B cell (primary cell): Measurements from ENCODE around the gene FILIP1. TPM values are rescaled to one million over a fixed set of nuclear protein-coding genes. Genes with fewer than 3 reads are reported as not detected.

Experiments used
- ATAC-seq: fragments of 200-7000 bp; cut with Tn5 transposase; one replicate; pipeline ENCODE4 v1.10.0; 2021; ENCODE audit warnings: low read depth, mild to moderate bottlenecking, moderate number of reproducible peaks, moderate library complexity
- CTCF ChIA-PET: fragments of 350-600 bp; sonication (Branson Sonifier 250); formaldehyde crosslinking; loops from one replicate; lab custom pipeline; 2021; ENCODE audit warnings: antibody characterized with exemption, inconsistent platforms; lab: Charles Lee
- POLR2A ChIA-PET: fragments of 350-600 bp; sonication (Branson Sonifier 250); formaldehyde crosslinking; loops from one replicate; lab custom pipeline; 2021; ENCODE audit warnings: antibody characterized with exemption; lab: Charles Lee
- DNase-seq: peaks from one replicate; pipeline ENCODE4 v3.0.0; 2013
- H2AFZ ChIP-seq: 2 replicates; pipeline ENCODE4 v1.6.1; 2012; ENCODE audit warnings: mild to moderate bottlenecking, low read depth, low read length; ENCODE audit not compliant: insufficient read depth, poor library complexity, severe bottlenecking
- H3K27ac ChIP-seq, 2 donors: 1 replicate in 1 of 2; 2 replicates in 1 of 2; pipeline ENCODE4 v1.5.1; 2012 to 2013; ENCODE audit warnings: low read length in 2 of 2, mild to moderate bottlenecking in 2 of 2, moderate library complexity in 1 of 2
- H3K27me3 ChIP-seq, 4 experiments: fragments of 200-600 bp in 1 of 4; sonication (generic) in 1 of 4; replicated peaks in 1 of 4; 1 replicate in 2 of 4; 2 replicates in 2 of 4; pipeline versions ENCODE4 v1.6.1 to v1.7.0; 2013 to 2016; ENCODE audit warnings: low read length in 3 of 4, mild to moderate bottlenecking in 2 of 4, mixed read lengths in 1 of 4, moderate library complexity in 1 of 4; ENCODE audit not compliant: insufficient read depth in 4 of 4, control insufficient read depth in 3 of 4; ENCODE audit errors: control extremely low read depth in 1 of 4
- H3K36me3 ChIP-seq, 2 experiments: replicated peaks in 1 of 2; 1 replicate in 1 of 2; 2 replicates in 1 of 2; pipeline versions ENCODE4 v1.6.1 to v1.7.1; 2013; ENCODE audit warnings: low read length in 1 of 2; ENCODE audit not compliant: insufficient read depth in 2 of 2, control insufficient read depth in 1 of 2; ENCODE audit errors: control extremely low read depth in 1 of 2, extremely low read depth in 1 of 2
- H3K4me1 ChIP-seq, 2 donors: fragments of 200-600 bp in 1 of 2; sonication (generic) in 1 of 2; 1 replicate in 1 of 2; 2 replicates in 1 of 2; pipeline versions ENCODE4 v1.5.1 to v1.6.1; 2013 to 2017; ENCODE audit warnings: low read length in 2 of 2; ENCODE audit not compliant: control insufficient read depth in 2 of 2, insufficient read depth in 2 of 2
- H3K4me2 ChIP-seq: replicated peaks from 2 replicates; pipeline ENCODE3; 2012; ENCODE audit warnings: mild to moderate bottlenecking, low read depth, low read length; ENCODE audit not compliant: poor library complexity, severe bottlenecking
- H3K4me3 ChIP-seq, 5 experiments: fragments of 200-600 bp in 1 of 5; sonication (generic) in 1 of 5; 1 replicate in 3 of 5; 2 replicates in 2 of 5; pipeline versions ENCODE4 v1.5.1 to v1.7.0; 2011 to 2016; ENCODE audit warnings: low read length in 4 of 5, mild to moderate bottlenecking in 4 of 5, low read depth in 2 of 5, control low read depth in 1 of 5, moderate library complexity in 1 of 5; ENCODE audit not compliant: insufficient read depth in 1 of 5; ENCODE audit errors: control extremely low read depth in 1 of 5, extremely low read depth in 1 of 5
- H3K79me2 ChIP-seq: fragments of 200-600 bp; sonication (generic); one replicate; pipeline ENCODE4 v1.6.0; 2016; ENCODE audit warnings: low read length; ENCODE audit not compliant: control insufficient read depth, insufficient read depth
- H3K9ac ChIP-seq: fragments of 200-600 bp; sonication (generic); 2 replicates; pipeline ENCODE4 v1.6.1; 2017; ENCODE audit warnings: mild to moderate bottlenecking, low read length, moderate library complexity
- H3K9me3 ChIP-seq, 3 donors: one replicate each; pipeline versions ENCODE4 v1.6.1 to v1.7.1; 2013; ENCODE audit warnings: low read length in 2 of 3; ENCODE audit not compliant: control insufficient read depth in 2 of 3, insufficient read depth in 1 of 3; ENCODE audit errors: control extremely low read depth in 1 of 3
- H4K20me1 ChIP-seq: 2 replicates; pipeline ENCODE4 v1.6.0; 2012; ENCODE audit warnings: mild to moderate bottlenecking, low read length; ENCODE audit not compliant: insufficient read depth, control insufficient read depth, poor library complexity, severe bottlenecking
- H3K27ac Mint-ChIP-seq: one replicate; pipeline ENCODE4 v1.8.0; 2021; ENCODE audit warnings: mixed read lengths
- H3K27me3 Mint-ChIP-seq: one replicate; pipeline ENCODE4 v1.8.0; 2021; ENCODE audit warnings: mixed read lengths
- H3K4me1 Mint-ChIP-seq: one replicate; pipeline ENCODE4 v1.8.0; 2021; ENCODE audit warnings: mixed read lengths
- H3K4me3 Mint-ChIP-seq: one replicate; pipeline ENCODE4 v1.8.0; 2021; ENCODE audit warnings: mixed read lengths
- H3K9me3 Mint-ChIP-seq: one replicate; pipeline ENCODE4 v1.8.0; 2022; ENCODE audit warnings: mixed read lengths; ENCODE audit not compliant: insufficient read depth
- EZH2 ChIP-seq: IDR thresholded peaks from 2 replicates; pipeline ENCODE4 v1.6.1; 2012; ENCODE audit warnings: borderline replicate concordance, low read depth, mild to moderate bottlenecking, moderate library complexity, low read length; ENCODE audit not compliant: insufficient read depth, poor library complexity, severe bottlenecking
- WGBS: methylation state at CpG from one replicate; pipeline ENCODE4 v1.1.5; 2013; ENCODE audit warnings: missing lambda C conversion rate; ENCODE audit not compliant: insufficient coverage; 5-methylcytosine and 5-hydroxymethylcytosine counted together
- intact Hi-C: fragments of 100-400 bp; cut with micrococcal nuclease; formaldehyde crosslinking; loops from one replicate; pipeline ENCODE4 v1.10.0; 2022
- polyA plus RNA-seq: library from polyadenylated mRNA; depleted of rRNA; stranded (reverse); fragments of >200 nt; gene quantifications from 2 replicates; pipeline ENCODE4 v1.2.3, GENCODE V29; 2012
- total RNA-seq, 2 donors: library from RNA; stranded (reverse); fragments of 120-200 nt in 1 of 2; gene quantifications; 1 replicate in 1 of 2; 2 replicates in 1 of 2; pipeline versions ENCODE4 v1.2.3 to v1.2.4, GENCODE V29; 2013 to 2022
- TF ChIP-seq, protein P1 (sequence below): fragments of 200-600 bp; IDR thresholded peaks from one replicate; pipeline ENCODE4 v1.8.0; 2022; ENCODE audit warnings: antibody characterized with exemption, mild to moderate bottlenecking

The FILIP1 gene
- total and polyA plus RNA-seq, 2 donors (not counting 1 experiment from before 2014, with no cell fraction given), result not detected

DNA sequence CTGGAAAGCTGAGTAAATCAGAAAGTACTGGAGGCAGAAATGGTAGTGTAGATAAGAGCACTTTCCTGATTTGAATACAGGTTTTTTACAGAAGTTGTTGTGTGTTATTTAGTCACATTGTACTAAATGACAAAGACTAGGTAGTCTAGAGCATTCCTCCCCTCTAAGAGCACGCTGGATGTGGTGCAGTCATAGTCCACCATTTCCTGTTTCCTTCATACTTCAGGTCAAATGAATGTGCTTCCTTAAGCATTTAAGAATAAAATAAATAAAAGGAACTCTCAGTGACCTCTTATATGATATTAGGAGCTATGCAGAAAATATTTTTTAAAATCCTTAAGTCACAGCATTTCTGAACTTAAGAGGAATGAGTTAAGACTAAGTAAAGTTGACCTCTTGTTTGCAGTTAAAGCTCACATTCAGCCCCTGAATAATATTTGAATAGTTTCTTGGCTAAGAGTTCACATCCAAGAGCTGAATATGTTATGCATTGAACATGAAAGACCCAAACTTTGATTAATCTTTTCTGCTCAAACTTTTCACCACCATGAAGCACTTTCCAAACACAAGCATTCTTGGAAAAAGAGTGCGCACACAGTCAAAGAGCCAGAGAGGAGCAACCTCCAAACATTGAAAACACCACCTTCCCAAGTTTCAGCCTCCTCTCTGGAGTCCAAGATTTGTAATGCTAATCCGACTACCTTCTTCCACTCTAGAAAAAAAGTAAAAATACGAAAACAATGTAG, 155.6 kb downstream of the FILIP1 start:
- CTCF ChIA-PET, result no interaction called here
- H3K4me1 Mint-ChIP-seq, result no peaks in the 10 kb centered on the region
- no peak overlapping the region for H3K4me2 ChIP-seq

More for the DNA sequence above, 155.6 kb downstream of the FILIP1 start:
- Histone ChIP-seq H3K27me3 (no peaks in the 10 kb centered on the region), H3K36me3 (no peaks in the 10 kb centered on the region), H3K9ac (no peak overlapping the region), H4K20me1 (no peaks in the 10 kb centered on the region), H3K4me3 (no peak overlapping the region), H3K9me3 (no peaks in the 10 kb centered on the region), H2AFZ (no peak overlapping the region), H3K4me1 (no peaks in the 10 kb centered on the region), H3K79me2 (no peaks in the 10 kb centered on the region), H3K27ac (no peak overlapping the region)
- H3K27ac Mint-ChIP-seq, result no peak overlapping the region
- no peaks in the 10 kb centered on the region for H3K9me3 Mint-ChIP-seq
- POLR2A ChIA-PET, result no interaction called here
- ATAC-seq, result no peak
- DNase-seq, result no peak
- H3K27me3 Mint-ChIP-seq, result peaks cover 10% of the 10 kb centered on the region
- intact Hi-C loops, result no loop called here
- TF ChIP-seq, protein P1, sequence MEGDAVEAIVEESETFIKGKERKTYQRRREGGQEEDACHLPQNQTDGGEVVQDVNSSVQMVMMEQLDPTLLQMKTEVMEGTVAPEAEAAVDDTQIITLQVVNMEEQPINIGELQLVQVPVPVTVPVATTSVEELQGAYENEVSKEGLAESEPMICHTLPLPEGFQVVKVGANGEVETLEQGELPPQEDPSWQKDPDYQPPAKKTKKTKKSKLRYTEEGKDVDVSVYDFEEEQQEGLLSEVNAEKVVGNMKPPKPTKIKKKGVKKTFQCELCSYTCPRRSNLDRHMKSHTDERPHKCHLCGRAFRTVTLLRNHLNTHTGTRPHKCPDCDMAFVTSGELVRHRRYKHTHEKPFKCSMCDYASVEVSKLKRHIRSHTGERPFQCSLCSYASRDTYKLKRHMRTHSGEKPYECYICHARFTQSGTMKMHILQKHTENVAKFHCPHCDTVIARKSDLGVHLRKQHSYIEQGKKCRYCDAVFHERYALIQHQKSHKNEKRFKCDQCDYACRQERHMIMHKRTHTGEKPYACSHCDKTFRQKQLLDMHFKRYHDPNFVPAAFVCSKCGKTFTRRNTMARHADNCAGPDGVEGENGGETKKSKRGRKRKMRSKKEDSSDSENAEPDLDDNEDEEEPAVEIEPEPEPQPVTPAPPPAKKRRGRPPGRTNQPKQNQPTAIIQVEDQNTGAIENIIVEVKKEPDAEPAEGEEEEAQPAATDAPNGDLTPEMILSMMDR, result no peak
- TF ChIP-seq EZH2, result no peak
- WGBS, result 43% methylated on average over 1 of the region's 4 CpGs
- no peak overlapping the region for H3K4me3 Mint-ChIP-seq
